Measurements from ENCODE around the gene LRRC25.
A peak's percentile ranks its signal among the peaks of the same experiment; 100 is the strongest.

The LRRC25 gene

DNA sequence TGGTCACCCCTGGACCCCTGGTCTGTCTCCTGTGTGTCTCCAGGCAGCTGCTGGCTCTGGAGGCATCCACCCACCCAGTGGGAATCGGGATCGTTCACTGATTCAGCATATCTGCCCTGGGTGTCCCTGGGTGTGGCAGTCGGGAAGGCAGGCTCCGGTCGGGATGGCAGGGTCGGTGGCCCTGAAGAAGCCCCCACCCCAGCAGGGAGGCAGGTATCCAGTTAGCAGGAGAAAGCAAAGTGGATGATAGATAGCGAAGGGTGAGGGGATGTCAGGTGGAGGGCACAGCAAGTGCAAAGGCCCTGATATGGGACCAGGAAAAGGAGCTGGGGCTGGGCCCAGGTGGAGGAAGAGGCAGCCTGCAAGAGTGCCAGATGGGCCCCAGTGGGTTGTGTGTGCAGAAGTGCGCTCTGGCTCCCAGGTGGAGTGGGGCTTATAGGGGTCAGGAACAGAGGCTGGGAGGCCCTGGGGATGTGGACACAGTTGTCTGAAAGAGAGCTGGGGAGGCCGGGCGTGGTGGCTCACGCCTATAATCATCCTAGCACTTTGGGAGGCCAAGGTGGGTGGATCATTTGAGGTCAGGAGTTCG lies 24.0 kb upstream of the LRRC25 start:
- ChIA-PET POLR2A (interaction anchor here (1.0 to 1.1 kb wide), 3 partner anchors 10 to 33 kb away, joined by 3 read pairs; no protein-coding TSS in a partner anchor), CTCF (interaction anchor here (0.6 to 2.2 kb wide), 4 partner anchors 61 to 213 kb away, joined by 3 to 10 read pairs (median 4); no protein-coding TSS in a partner anchor)
- H3K27ac ChIP-seq (ENCODE audit: extremely low read depth, low read depth, low read length): no peak overlapping the region
- H3K36me3 ChIP-seq (ENCODE audit: control insufficient read depth in 2 of 2, insufficient read depth in 1 of 2, low read length in 2 of 2): no peaks in the 10 kb centered on the region
- no peaks in the 10 kb centered on the region for H3K9me3 ChIP-seq (ENCODE audit: control insufficient read depth, insufficient read depth, low read depth, low read length)
- no peak overlapping the region for H3K4me3 ChIP-seq (ENCODE audit: low read depth, low read length)
- TF ChIP-seq, protein P1, sequence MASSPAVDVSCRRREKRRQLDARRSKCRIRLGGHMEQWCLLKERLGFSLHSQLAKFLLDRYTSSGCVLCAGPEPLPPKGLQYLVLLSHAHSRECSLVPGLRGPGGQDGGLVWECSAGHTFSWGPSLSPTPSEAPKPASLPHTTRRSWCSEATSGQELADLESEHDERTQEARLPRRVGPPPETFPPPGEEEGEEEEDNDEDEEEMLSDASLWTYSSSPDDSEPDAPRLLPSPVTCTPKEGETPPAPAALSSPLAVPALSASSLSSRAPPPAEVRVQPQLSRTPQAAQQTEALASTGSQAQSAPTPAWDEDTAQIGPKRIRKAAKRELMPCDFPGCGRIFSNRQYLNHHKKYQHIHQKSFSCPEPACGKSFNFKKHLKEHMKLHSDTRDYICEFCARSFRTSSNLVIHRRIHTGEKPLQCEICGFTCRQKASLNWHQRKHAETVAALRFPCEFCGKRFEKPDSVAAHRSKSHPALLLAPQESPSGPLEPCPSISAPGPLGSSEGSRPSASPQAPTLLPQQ (tag by site-specific recombination; IDR thresholded peaks at IDR 0.05): peak; percentile 40; the same call in 1 of the 2 replicates
- TF ChIP-seq, protein P2, sequence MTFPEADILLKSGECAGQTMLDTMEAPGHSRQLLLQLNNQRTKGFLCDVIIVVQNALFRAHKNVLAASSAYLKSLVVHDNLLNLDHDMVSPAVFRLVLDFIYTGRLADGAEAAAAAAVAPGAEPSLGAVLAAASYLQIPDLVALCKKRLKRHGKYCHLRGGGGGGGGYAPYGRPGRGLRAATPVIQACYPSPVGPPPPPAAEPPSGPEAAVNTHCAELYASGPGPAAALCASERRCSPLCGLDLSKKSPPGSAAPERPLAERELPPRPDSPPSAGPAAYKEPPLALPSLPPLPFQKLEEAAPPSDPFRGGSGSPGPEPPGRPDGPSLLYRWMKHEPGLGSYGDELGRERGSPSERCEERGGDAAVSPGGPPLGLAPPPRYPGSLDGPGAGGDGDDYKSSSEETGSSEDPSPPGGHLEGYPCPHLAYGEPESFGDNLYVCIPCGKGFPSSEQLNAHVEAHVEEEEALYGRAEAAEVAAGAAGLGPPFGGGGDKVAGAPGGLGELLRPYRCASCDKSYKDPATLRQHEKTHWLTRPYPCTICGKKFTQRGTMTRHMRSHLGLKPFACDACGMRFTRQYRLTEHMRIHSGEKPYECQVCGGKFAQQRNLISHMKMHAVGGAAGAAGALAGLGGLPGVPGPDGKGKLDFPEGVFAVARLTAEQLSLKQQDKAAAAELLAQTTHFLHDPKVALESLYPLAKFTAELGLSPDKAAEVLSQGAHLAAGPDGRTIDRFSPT (tag by site-specific recombination; IDR thresholded peaks at IDR 0.05): 0 out of 2 replicates have a peak, but pooled peaks have one; percentile 15
- no peak for TF ChIP-seq ZBTB7A (tag by site-specific recombination; IDR thresholded peaks at IDR 0.05; ENCODE audit: low read depth)
- peak; percentile 73 for TF ChIP-seq GLIS1 (tag by site-specific recombination; IDR thresholded peaks at IDR 0.05)
- TF ChIP-seq ZNF354C (tag by site-specific recombination; IDR thresholded peaks at IDR 0.05; ENCODE audit: borderline replicate concordance, low read depth): no peak
- TF ChIP-seq YY2 (tag by site-specific recombination; IDR thresholded peaks at IDR 0.05): no peak
- TF ChIP-seq ZNF404 (tag by site-specific recombination; IDR thresholded peaks at IDR 0.05): no peak
- TF ChIP-seq ZNF623 (tag by site-specific recombination; IDR thresholded peaks at IDR 0.05): peak; percentile 94
- no peak for TF ChIP-seq ZNF585B (tag by site-specific recombination; IDR thresholded peaks at IDR 0.05)
- peak; percentile 51; the same call in 1 of the 2 replicates for TF ChIP-seq ZNF600 (tag by site-specific recombination; IDR thresholded peaks at IDR 0.05)
- 0 out of 2 replicates have a peak, but pooled peaks have one; percentile 27 for TF ChIP-seq ZFP69B (tag by site-specific recombination; IDR thresholded peaks at IDR 0.05)
- TF ChIP-seq, protein P3, sequence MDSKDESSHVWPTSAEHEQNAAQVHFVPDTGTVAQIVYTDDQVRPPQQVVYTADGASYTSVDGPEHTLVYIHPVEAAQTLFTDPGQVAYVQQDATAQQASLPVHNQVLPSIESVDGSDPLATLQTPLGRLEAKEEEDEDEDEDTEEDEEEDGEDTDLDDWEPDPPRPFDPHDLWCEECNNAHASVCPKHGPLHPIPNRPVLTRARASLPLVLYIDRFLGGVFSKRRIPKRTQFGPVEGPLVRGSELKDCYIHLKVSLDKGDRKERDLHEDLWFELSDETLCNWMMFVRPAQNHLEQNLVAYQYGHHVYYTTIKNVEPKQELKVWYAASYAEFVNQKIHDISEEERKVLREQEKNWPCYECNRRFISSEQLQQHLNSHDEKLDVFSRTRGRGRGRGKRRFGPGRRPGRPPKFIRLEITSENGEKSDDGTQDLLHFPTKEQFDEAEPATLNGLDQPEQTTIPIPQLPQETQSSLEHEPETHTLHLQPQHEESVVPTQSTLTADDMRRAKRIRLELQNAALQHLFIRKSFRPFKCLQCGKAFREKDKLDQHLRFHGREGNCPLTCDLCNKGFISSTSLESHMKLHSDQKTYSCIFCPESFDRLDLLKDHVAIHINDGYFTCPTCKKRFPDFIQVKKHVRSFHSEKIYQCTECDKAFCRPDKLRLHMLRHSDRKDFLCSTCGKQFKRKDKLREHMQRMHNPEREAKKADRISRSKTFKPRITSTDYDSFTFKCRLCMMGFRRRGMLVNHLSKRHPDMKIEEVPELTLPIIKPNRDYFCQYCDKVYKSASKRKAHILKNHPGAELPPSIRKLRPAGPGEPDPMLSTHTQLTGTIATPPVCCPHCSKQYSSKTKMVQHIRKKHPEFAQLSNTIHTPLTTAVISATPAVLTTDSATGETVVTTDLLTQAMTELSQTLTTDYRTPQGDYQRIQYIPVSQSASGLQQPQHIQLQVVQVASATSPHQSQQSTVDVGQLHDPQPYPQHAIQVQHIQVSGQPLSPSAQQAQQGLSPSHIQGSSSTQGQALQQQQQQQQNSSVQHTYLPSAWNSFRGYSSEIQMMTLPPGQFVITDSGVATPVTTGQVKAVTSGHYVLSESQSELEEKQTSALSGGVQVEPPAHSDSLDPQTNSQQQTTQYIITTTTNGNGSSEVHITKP (tag by site-specific recombination; IDR thresholded peaks at IDR 0.05): no peak
- peak; percentile 87 for TF ChIP-seq KLF1 (tag by site-specific recombination; IDR thresholded peaks at IDR 0.05)
- TF ChIP-seq SP7 (tag by site-specific recombination; IDR thresholded peaks at IDR 0.05): 0 out of 2 replicates have a peak, but pooled peaks have one; percentile 27
- no peak for TF ChIP-seq ZNF302 (tag by site-specific recombination; IDR thresholded peaks at IDR 0.05; ENCODE audit: low read depth)
- TF ChIP-seq ZNF335 (tag by site-specific recombination; conservative IDR thresholded peaks at IDR 0.05): peak; percentile 34; the same call in 1 of the 2 replicates
- TF ChIP-seq, protein P4, sequence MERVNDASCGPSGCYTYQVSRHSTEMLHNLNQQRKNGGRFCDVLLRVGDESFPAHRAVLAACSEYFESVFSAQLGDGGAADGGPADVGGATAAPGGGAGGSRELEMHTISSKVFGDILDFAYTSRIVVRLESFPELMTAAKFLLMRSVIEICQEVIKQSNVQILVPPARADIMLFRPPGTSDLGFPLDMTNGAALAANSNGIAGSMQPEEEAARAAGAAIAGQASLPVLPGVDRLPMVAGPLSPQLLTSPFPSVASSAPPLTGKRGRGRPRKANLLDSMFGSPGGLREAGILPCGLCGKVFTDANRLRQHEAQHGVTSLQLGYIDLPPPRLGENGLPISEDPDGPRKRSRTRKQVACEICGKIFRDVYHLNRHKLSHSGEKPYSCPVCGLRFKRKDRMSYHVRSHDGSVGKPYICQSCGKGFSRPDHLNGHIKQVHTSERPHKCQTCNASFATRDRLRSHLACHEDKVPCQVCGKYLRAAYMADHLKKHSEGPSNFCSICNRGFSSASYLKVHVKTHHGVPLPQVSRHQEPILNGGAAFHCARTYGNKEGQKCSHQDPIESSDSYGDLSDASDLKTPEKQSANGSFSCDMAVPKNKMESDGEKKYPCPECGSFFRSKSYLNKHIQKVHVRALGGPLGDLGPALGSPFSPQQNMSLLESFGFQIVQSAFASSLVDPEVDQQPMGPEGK (tag by site-specific recombination; IDR thresholded peaks at IDR 0.05): peak; percentile 12; the same call in 1 of the 2 replicates
- TF ChIP-seq ZSCAN30 (tag by site-specific recombination; IDR thresholded peaks at IDR 0.05): no peak
- no peak for TF ChIP-seq ZNF341 (tag by site-specific recombination; IDR thresholded peaks at IDR 0.05; ENCODE audit: low read depth)
- peaks cover 11% of the 10 kb centered on the region; the same call in 1 of the 2 replicates for H3K4me1 ChIP-seq (ENCODE audit: control insufficient read depth, insufficient read depth, low read length)

All from HEK293 (cell line).